Measurements from ENCODE around the gene RWDD1.

DNA sequence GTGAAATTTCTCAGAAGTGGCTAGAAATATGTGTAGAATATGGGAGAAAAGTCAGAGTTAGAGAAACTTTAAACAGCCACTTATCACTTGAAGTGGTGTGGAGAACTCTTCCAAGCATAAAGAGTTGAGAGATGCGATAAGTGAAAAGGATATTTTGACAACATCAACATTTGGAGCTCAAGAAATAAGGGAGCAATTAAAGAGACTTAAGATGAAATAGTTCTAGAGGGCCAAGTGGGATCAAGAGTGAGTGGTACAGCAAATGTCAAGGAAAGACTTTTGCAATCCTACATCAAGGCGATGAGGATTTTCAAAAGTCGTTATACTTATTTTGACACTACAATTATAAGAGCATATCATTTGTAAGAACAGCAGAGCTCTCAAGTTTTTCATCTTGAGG, 54.6 kb downstream of the RWDD1 start:
- TF ChIP-seq, protein P1, sequence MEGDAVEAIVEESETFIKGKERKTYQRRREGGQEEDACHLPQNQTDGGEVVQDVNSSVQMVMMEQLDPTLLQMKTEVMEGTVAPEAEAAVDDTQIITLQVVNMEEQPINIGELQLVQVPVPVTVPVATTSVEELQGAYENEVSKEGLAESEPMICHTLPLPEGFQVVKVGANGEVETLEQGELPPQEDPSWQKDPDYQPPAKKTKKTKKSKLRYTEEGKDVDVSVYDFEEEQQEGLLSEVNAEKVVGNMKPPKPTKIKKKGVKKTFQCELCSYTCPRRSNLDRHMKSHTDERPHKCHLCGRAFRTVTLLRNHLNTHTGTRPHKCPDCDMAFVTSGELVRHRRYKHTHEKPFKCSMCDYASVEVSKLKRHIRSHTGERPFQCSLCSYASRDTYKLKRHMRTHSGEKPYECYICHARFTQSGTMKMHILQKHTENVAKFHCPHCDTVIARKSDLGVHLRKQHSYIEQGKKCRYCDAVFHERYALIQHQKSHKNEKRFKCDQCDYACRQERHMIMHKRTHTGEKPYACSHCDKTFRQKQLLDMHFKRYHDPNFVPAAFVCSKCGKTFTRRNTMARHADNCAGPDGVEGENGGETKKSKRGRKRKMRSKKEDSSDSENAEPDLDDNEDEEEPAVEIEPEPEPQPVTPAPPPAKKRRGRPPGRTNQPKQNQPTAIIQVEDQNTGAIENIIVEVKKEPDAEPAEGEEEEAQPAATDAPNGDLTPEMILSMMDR (conservative IDR thresholded peaks at IDR 0.05) = no peak
- TF ChIP-seq EZH2 (IDR thresholded peaks at IDR 0.05; ENCODE audit: low read depth) = no peak
